Measurements from ENCODE around the gene ZNF175.
A peak's percentile ranks its signal among the peaks of the same experiment; 100 is the strongest.

Gene ZNF175

DNA sequence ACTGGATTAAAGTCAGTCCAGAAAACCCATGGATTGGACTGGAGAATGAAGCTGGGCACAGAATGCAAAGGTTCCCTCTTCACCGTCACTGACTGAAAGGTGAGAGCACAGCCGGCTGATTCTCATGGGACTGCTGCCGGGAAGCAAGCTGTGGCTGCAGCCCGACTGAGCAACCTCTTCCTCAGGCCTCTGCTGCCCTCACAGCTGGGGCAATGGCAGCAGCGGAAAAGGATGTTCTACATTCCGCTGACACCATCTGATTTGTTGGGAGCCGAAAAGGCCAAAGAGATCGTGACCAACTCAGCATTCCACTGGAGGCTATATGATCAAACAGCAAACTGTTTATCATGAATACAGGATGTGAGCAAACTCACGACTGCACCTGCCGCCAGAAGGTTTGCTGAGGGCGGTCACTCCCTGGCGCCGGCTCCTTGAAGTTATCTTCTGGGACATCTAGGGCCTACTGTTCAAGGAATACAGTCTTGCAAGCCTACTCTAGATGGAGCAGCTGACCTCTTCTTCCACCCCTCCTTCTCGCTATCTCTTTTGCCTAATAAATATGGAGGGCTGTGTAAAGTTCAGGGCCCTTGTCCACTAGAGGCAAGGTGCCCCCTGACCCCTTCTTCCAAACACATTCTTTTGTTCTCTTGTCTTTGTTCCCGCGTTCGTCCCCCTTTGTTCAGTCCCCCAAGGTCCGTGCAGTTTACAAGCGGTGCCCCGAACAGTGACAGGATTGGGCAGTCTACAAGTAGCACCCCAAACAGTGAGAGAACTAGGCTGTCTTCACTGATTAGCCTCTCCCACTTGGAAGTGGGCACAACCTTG, 20.0 kb upstream of the ZNF175 start:
- DNase-seq (ENCODE audit: insufficient read length) (no peak), FAIRE-seq (no peak)
- TF ChIP-seq POLR2A (IDR thresholded peaks at IDR 0.05; ENCODE audit: low read depth, low read length), result no peak

DNA sequence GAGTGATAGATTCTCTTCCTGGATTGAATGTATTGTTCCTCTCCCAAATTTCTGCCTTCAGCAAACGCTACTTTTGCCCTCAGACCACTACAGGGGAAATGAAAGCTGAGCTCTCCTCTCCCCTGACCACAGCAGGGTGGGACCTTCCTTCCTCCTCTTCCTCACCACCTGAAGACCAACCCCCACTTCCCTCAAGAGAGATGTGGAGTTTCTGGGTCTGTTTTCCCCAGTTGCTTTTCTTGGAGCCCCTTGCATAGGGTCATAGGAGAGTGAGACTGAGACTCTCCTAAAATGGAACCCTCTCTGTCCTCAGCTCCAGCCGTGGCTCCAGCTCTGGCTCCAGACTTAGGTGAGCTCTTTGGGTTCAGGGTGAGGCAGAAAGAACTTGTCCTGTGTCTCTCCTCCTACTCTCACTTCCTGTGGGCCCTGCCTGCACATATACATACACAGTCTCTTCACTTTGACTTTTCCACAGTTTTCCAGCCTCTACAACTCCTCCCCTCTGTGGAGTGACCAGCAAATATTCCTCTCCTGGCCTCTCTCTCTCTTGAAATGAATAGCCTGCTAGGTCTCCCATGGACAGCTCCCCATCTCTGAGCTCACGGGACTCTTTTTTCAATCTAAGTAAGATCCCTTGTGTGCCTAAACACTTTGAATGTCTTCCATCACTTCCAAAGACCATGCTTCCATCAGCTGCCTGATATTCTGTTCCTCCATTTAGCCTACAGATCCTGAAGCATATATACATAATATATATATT, 19.2 kb upstream of the ZNF175 start:
- no peak for TF ChIP-seq POLR2A (IDR thresholded peaks at IDR 0.05; ENCODE audit: low read depth, low read length)
- no peak for TF ChIP-seq TAF1 (IDR thresholded peaks at IDR 0.05; ENCODE audit: borderline replicate concordance, low read depth, low read length)
- no peak for TF ChIP-seq POLR2AphosphoS5 (IDR thresholded peaks at IDR 0.05; ENCODE audit: low read depth, low read length)
- DNase-seq (ENCODE audit: insufficient read length) (no peak), FAIRE-seq (no peak)

DNA sequence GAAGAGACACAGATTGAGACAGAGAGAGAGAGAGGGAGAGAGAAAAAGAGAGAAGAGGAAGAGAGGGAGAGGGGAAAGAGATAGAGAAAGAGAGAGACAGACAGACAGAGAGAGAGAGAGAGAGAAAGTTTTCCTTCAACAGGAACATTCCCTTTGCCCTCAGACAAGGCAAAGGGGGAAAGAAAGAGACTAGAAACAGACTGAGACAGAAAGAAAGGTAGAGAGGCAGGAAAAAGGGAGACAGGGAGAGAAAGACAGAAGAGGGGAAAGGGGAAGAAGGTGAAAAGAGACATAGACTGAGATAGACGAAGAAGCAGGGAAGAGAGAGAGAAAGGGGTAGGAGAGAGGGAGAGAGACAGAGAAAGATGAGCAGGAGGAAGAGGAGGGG, 18.5 kb upstream of the ZNF175 start:
- TF ChIP-seq POLR2A (IDR thresholded peaks at IDR 0.05; ENCODE audit: low read depth, low read length) (no peak), TAF1 (IDR thresholded peaks at IDR 0.05; ENCODE audit: borderline replicate concordance, low read depth, low read length) (no peak), POLR2AphosphoS5 (IDR thresholded peaks at IDR 0.05; ENCODE audit: low read depth, low read length) (no peak)
- FAIRE-seq (no peak), DNase-seq (ENCODE audit: insufficient read length) (no peak)

DNA sequence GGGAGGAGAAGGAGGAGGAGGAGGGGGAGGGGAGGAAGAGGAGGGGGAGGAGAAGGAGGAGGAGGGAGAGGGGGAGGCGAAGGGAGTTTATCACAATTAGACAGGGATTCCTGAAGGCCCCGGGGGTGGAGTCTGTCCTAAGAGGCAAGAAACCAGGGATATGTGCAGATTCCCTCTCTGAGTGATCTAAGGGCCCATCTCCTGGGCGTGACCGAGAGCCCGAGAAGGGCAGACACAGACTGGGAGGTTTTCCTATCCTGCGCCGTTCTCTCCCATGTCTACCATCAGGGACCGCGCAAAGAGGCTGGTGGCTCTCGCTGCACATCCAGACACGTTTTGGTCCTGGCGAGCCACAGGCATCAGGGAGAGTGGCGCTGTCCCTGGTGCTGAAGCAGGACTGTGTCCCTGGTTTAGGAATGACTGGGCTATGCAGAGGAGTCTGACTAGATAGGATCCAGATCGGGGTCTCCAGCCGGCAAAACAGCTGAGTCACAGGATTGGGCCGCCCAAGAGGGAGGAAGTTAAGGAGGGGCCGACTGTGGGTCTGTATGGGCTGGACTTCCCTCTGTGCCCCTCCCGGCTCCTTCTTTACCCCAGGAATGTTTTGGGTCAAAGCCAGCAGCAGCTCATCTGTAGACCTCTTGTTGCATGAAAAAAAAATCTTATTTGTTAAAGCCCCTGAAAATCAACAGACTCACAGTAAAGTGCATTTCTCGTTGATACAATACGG, 17.9 kb upstream of the ZNF175 start:
- FAIRE-seq (no peak), DNase-seq (ENCODE audit: insufficient read length) (no peak)
- no peak for TF ChIP-seq POLR2A (IDR thresholded peaks at IDR 0.05; ENCODE audit: low read depth, low read length)
- TF ChIP-seq TAF1 (IDR thresholded peaks at IDR 0.05; ENCODE audit: borderline replicate concordance, low read depth, low read length), result no peak
- no peak for TF ChIP-seq POLR2AphosphoS5 (IDR thresholded peaks at IDR 0.05; ENCODE audit: low read depth, low read length)

DNA sequence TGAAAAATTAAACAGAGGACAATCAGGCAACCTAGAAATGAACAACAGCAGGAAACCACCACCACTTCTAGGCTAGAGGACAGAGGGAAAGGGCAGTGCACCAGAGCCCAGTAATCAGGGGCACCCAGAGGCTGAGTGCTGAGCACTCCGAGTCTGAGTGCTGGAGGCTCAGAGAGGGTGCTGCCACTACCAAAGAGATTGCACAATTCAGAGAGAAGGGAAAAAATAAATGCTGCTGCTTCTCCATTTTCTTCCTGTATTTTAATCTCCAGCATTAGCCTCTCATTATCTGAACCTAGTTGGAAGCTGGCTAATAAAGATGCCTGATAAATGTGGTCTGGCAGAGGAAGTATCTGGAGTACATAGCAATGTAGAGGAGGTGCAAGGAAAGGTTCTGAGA, 11.8 kb upstream of the ZNF175 start:
- TF ChIP-seq POLR2AphosphoS5 (IDR thresholded peaks at IDR 0.05; ENCODE audit: low read depth, low read length) (no peak), TAF1 (IDR thresholded peaks at IDR 0.05; ENCODE audit: borderline replicate concordance, low read depth, low read length) (no peak), POLR2A (IDR thresholded peaks at IDR 0.05; ENCODE audit: low read depth, low read length) (no peak)
- FAIRE-seq (no peak), DNase-seq (ENCODE audit: insufficient read length) (no peak)

DNA sequence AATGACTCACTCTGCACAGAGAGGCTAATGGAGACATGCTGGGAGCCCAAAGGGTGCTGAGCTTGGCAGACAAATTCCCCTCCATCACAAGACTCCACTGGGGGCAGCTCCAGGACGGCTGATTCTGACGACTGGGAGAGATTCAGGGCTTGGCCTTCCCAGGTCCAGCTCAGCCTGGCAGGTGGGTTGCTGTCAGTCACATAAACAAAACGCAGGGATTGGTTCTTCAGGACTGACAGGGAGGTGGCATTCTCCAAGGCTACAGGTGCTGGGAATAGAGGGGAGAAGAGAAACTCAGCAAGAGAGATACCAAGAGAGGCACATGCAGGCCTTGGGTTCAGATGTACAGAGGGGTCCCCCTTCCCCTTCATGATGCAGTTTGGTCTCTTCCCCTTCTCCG, 10.7 kb upstream of the ZNF175 start:
- DNase-seq (ENCODE audit: insufficient read length) (no peak), FAIRE-seq (no peak)
- no peak for TF ChIP-seq POLR2AphosphoS5 (IDR thresholded peaks at IDR 0.05; ENCODE audit: low read depth, low read length)
- no peak for TF ChIP-seq TAF1 (IDR thresholded peaks at IDR 0.05; ENCODE audit: borderline replicate concordance, low read depth, low read length)
- no peak for TF ChIP-seq POLR2A (IDR thresholded peaks at IDR 0.05; ENCODE audit: low read depth, low read length)

DNA sequence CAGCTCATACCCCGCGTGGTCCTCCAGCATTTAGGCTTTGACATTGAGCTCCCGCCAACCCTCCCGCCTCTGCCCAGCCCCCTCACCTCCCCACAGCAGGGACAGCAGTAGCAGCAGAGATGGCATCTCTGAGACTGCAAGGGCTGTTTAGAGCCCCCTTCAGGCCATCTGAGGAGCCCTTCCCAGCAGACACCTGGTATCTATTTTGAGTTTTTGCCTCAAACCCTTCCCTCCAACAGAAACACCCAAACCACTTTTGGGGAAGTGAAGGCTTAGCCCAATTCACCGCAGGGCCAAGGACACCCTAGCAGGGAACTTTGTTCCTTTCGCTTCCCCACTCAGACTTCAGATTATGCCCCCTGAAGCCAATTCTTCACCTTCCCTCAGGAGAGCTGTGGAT, 6.3 kb upstream of the ZNF175 start:
- TF ChIP-seq POLR2A (IDR thresholded peaks at IDR 0.05; ENCODE audit: low read depth, low read length) (no peak), POLR2AphosphoS5 (IDR thresholded peaks at IDR 0.05; ENCODE audit: low read depth, low read length) (no peak), TAF1 (IDR thresholded peaks at IDR 0.05; ENCODE audit: borderline replicate concordance, low read depth, low read length) (no peak)
- no peak for DNase-seq (ENCODE audit: insufficient read length)
- FAIRE-seq, result no peak

DNA sequence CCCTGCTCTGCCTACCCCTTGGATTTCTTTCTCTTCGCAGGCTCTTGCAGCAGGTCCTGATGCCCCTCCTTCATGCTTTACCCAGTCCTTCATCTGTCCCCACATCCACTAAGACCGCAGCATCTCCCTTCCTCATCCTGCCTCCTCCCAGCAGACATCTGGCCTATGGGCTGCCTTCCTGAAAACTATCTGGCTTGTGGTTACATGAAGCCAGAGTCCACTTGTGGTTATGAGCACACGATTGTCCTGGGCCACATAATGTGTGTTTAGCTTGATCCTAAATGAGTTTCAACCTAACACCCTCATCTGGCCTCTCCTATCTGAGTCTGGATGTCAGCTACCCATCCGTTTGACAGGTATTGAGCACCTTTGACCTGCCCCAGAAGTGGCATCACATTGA, 5.5 kb upstream of the ZNF175 start:
- TF ChIP-seq POLR2AphosphoS5 (IDR thresholded peaks at IDR 0.05; ENCODE audit: low read depth, low read length), result no peak
- no peak for TF ChIP-seq POLR2A (IDR thresholded peaks at IDR 0.05; ENCODE audit: low read depth, low read length)
- no peak for TF ChIP-seq TAF1 (IDR thresholded peaks at IDR 0.05; ENCODE audit: borderline replicate concordance, low read depth, low read length)
- FAIRE-seq (peak; percentile 38), DNase-seq (ENCODE audit: insufficient read length) (no peak)

DNA sequence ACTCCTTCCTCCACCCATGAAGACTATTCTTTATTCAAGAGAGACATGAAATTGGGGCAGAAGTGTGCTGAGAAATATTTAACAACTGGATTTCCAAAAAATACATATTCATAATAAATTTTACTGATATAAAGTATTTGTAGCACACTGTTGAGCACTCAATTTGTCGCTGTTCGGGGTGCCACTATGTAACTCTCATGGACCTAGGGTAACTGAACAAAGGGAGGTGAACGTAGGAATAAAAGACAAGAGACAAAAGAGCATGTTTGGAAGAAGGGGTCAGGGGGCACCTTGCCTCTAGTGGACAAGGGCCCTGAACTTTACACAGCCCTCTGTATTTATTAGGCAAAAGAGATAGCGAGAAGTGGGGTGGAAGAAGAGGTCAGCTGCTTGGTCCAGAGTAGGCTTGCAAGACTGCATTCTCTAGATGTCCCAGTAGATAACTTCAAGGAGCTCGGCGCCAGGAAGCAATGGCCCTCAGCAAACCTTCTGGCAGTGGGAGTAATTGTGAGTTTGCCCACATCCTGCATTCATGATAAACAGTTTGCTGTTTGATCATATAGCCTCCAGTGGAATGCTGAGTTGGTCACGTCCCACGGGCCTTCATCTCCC, 4.5 kb upstream of the ZNF175 start:
- TF ChIP-seq POLR2AphosphoS5 (IDR thresholded peaks at IDR 0.05; ENCODE audit: low read depth, low read length) (no peak), TAF1 (IDR thresholded peaks at IDR 0.05; ENCODE audit: borderline replicate concordance, low read depth, low read length) (no peak), POLR2A (IDR thresholded peaks at IDR 0.05; ENCODE audit: low read depth, low read length) (no peak)
- no peak for FAIRE-seq
- DNase-seq (ENCODE audit: insufficient read length), result no peak

DNA sequence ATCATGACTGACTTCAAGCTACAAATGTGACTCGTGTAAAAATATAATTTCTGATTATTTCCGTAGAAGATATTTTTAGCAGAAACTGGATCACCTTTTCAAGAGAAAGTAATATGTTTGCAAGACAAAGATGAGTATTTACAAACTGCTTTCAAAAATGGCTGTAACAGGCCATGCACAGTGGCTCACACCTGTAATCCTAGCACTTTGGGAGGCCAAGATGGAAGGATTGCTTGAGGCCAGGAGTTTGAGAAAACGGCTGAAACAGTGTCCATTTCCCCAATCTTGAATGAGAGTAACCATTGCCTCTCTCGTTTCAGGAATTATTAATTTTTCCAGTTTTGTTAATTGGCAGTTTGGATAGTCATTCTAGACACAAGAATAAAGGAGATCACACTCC, 3.5 kb upstream of the ZNF175 start:
- DNase-seq (ENCODE audit: insufficient read length), result no peak
- TF ChIP-seq POLR2A (IDR thresholded peaks at IDR 0.05; ENCODE audit: low read depth, low read length), result no peak
- no peak for TF ChIP-seq TAF1 (IDR thresholded peaks at IDR 0.05; ENCODE audit: borderline replicate concordance, low read depth, low read length)
- no peak for TF ChIP-seq POLR2AphosphoS5 (IDR thresholded peaks at IDR 0.05; ENCODE audit: low read depth, low read length)
- no peak for FAIRE-seq

DNA sequence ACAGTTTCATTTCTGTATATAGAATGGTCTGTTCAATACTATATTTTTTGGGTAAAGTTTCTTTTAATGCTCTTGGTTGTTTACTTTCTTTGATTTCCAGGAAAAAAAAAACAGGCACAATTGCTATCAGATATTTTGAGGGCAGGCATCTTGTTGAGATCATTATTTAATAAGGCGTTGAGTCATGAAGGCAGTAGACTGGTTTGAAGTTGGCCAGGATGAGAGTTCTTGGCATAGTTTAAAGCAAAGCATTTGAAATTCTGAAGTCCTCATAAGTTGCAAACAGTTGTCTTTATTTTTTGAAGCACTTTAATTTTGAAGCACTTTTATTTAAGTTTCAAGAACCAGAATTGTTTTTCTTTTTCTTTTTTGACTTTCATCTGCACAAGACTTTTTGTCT, 2.6 kb upstream of the ZNF175 start:
- DNase-seq (ENCODE audit: insufficient read length), result no peak
- FAIRE-seq, result no peak
- no peak for TF ChIP-seq TAF1 (IDR thresholded peaks at IDR 0.05; ENCODE audit: borderline replicate concordance, low read depth, low read length)
- no peak for TF ChIP-seq POLR2A (IDR thresholded peaks at IDR 0.05; ENCODE audit: low read depth, low read length)
- no peak for TF ChIP-seq POLR2AphosphoS5 (IDR thresholded peaks at IDR 0.05; ENCODE audit: low read depth, low read length)
